BJ (cell line): ENCODE data around the gene PUM1. TPM values are rescaled to one million over a fixed set of nuclear protein-coding genes. Genes with fewer than 3 reads are reported as not detected.

Experiments used
- CTCF ChIA-PET: fragments of 350-600 bp; formaldehyde crosslinking; extraction: SDS; loops from one replicate; lab custom pipeline; 2021; ENCODE audit warnings: antibody characterized with exemption, inconsistent platforms; lab: Yijun Ruan, JAX
- POLR2A ChIA-PET: fragments of 300-600 bp; sonication (Branson Sonifier 250); formaldehyde crosslinking; extraction: SDS; loops from one replicate; lab custom pipeline; 2021; ENCODE audit warnings: antibody characterized with exemption; lab: Charles Lee
- DNase-seq: peaks from one replicate; pipeline ENCODE4 v3.0.0-alpha.2; 2011; ENCODE audit warnings: low read depth
- H3K27me3 ChIP-seq: 2 replicates; pipeline ENCODE4 v1.6.0; 2011; ENCODE audit warnings: low read length; ENCODE audit not compliant: control insufficient read depth, insufficient read depth
- H3K36me3 ChIP-seq: 2 replicates; pipeline ENCODE4 v1.5.1; 2011; ENCODE audit warnings: low read length; ENCODE audit not compliant: control insufficient read depth, insufficient read depth
- H3K4me3 ChIP-seq: 2 replicates; pipeline ENCODE4 v1.5.1; 2011; ENCODE audit warnings: low read depth, mild to moderate bottlenecking, control low read depth, low read length
- polyA plus RNA-seq: library from polyadenylated mRNA; depleted of rRNA; stranded (reverse); fragments of >200 nt; gene quantifications from 2 replicates; pipeline ENCODE4 v1.2.3, GENCODE V29; 2011
- TF ChIP-seq, protein P1 (sequence below): IDR thresholded peaks from 2 replicates; pipeline ENCODE4 v1.5.1; 2011; ENCODE audit warnings: low read depth, mild to moderate bottlenecking, control low read depth, inconsistent platforms, low read length, moderate library complexity; ENCODE audit not compliant: insufficient read depth

PUM1 gene
- polyA plus RNA-seq, 1 experiment, result 66.9 TPM

DNA sequence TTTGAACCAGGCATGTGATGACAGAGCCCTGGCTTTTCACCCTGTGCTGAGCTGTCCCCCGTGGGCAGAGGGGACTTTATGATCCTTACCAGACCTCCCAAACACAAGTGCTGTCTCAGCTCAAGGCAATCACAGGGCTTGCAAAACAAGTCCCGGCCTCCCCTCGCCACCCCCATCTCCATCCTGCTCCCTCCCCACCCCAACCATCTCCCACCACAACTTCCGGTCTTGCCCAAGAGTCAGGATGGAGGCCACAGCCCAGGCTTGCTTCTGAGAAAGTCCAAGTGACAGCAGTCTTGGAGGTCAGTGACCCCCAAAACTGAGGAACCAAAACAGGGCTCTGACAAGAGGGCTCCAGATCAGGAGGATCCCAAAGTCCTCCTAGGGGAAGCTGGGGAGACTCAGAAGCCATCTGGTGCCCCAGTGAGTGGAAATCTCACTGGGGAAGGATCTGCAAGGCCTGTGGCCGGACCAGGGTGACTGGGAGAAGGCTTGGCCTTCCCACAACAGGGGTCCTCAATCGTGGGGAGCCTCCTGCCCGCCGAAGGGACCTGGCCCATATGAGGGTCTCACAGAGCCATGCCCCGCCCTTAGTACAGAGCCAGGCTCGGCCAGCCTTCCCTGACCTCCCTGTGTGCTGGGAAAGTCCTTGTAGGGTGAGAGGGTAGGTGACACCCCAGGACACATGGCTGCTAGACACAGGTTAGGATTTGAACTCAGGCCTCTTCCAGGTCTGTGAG, 152.4 kb downstream of the PUM1 start:
- no peak for DNase-seq
- H3K27me3 ChIP-seq, result no peaks in the 10 kb centered on the region
- no peak overlapping the region for H3K4me3 ChIP-seq
- CTCF ChIA-PET, result interaction anchor here (0.7 to 8.6 kb wide), 16 partner anchors 9 to 193 kb away, joined by 3 to 548 read pairs (median 6); no protein-coding TSS in a partner anchor
- no peaks in the 10 kb centered on the region for H3K36me3 ChIP-seq
- TF ChIP-seq, protein P1, sequence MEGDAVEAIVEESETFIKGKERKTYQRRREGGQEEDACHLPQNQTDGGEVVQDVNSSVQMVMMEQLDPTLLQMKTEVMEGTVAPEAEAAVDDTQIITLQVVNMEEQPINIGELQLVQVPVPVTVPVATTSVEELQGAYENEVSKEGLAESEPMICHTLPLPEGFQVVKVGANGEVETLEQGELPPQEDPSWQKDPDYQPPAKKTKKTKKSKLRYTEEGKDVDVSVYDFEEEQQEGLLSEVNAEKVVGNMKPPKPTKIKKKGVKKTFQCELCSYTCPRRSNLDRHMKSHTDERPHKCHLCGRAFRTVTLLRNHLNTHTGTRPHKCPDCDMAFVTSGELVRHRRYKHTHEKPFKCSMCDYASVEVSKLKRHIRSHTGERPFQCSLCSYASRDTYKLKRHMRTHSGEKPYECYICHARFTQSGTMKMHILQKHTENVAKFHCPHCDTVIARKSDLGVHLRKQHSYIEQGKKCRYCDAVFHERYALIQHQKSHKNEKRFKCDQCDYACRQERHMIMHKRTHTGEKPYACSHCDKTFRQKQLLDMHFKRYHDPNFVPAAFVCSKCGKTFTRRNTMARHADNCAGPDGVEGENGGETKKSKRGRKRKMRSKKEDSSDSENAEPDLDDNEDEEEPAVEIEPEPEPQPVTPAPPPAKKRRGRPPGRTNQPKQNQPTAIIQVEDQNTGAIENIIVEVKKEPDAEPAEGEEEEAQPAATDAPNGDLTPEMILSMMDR, result no peak
- POLR2A ChIA-PET, result interaction anchor here (1.2 kb wide), 1 partner anchor 195 kb away, joined by 11 read pairs; no protein-coding TSS in a partner anchor

DNA sequence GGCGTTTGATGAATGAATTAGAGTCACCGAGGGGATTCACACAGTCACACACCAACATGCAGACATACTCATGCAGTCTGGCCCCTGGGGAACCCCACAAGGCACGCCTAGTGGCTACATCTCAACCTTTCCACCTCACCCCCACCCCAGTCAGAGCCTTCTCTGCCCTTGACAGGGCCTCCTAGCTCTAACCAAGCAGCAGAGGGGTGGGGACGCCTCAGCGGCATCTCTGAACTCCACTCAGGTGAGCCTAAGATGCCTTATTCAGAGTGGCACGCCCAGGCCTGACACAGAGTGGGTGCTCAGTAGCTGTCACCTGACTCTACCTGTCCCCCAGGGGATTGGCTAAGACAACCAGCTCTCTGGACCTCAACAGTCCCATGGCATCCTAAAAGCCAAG, 153.3 kb downstream of the PUM1 start:
- Histone ChIP-seq H3K36me3 (no peaks in the 10 kb centered on the region), H3K4me3 (no peak overlapping the region), H3K27me3 (no peaks in the 10 kb centered on the region)
- POLR2A ChIA-PET, result no interaction called here
- CTCF ChIA-PET, result interaction anchor here (0.9 to 8.6 kb wide), 15 partner anchors 10 to 192 kb away, joined by 3 to 548 read pairs (median 5); no protein-coding TSS in a partner anchor
- DNase-seq, result no peak
- TF ChIP-seq, protein P1, result no peak

DNA sequence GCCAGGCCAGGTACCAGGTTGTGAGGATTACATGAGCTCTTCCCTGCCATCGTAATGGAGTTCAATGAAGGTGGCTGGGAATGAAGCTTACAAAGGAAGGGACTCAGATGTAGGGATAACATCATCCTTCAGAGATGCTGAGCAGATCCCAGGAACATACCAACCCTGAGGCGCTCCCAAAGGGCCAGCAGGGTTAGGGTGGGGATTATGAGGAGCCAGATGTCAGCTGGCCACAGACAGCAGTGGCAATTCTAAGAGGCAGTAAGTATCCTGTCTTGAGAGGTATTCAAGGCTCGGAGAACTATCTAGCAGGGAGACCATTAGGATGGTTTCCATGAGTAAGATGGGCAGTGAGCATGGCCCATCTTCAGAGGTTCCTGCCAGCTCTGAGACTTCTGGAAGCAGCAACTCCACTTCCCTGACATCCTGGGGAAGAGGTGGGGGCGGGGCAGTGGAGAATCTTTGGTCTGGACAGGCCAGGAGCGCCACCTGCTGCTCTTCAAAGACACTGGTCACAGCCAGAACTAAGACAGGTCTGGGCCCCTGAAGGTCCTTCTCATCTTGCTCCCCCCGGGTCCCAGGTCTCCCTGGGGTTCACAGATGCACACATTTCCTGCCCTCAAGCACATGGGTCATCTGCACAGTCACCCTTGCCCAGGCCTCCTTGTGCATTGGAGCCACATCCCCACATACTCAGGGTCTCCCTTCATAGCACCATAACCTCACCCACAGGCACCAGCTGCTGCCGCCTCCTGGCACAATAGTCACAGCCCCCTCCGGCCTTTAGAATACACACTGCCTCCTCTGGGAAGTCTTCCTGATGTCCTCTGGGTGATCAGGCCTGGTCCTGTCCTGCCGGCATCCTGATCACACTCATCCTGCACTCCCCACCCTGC, 154.2 kb downstream of the PUM1 start:
- DNase-seq, result no peak
- Histone ChIP-seq H3K27me3 (no peaks in the 10 kb centered on the region), H3K36me3 (no peaks in the 10 kb centered on the region), H3K4me3 (no peak overlapping the region)
- CTCF ChIA-PET, result interaction anchor here (0.6 to 8.6 kb wide), 44 partner anchors 8 to 638 kb away, joined by 3 to 548 read pairs (median 4); no protein-coding TSS in a partner anchor
- POLR2A ChIA-PET, result interaction anchor here (0.6 kb wide), 1 partner anchor 9 kb away, joined by 3 read pairs; no protein-coding TSS in a partner anchor
- TF ChIP-seq, protein P1, result peak; percentile 88

DNA sequence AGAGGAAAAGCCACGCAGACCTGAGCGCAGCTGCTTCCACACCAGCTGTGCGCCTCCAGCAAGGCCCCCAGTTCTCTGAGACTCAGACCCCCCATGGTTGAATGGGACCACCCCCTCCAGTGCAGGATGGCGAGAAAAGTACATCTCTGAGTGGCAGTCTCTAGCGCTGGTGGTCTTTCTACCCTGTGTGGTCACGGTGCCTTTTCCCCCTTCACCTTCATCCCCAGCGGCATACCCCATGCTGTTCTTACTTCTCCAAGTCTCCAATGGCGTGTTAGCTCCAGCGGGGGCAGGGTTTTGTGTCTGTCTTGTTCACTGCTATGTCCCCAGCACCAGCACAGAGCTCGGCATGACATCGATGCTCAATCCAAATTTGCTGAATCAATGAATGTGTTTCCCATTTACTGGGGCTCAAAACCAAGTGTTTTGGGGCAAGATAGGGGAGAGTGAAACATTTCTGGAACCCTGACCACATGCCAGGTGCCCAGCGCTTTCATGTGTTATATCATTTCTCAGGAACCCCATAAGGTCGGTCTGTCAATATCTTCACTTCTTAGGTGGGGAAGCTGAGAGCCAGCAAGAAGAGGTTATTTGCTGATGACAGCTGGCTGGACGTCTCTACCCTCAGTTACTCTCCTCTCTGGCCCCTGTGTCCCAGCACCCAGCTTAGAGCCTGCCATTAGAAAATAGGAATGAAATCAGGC, 156.0 kb downstream of the PUM1 start:
- Histone ChIP-seq H3K27me3 (no peaks in the 10 kb centered on the region), H3K4me3 (no peak overlapping the region), H3K36me3 (no peaks in the 10 kb centered on the region)
- POLR2A ChIA-PET, result no interaction called here
- CTCF ChIA-PET, result interaction anchor here (7.7 to 8.6 kb wide), 3 partner anchors 108 to 189 kb away, joined by 90 to 548 read pairs (median 261); no protein-coding TSS in a partner anchor
- TF ChIP-seq, protein P1, result no peak
- DNase-seq, result no peak
